Suprapubic skin (tissue), 3 donors: ENCODE measurements around the gene KCNB1.

ENCODE experiments used
- POLR2A ChIP-seq, 2 donors: fragments of 450-650 bp; IDR thresholded peaks; one replicate each; pipeline ENCODE4 v1.6.1; 2017; ENCODE audit warnings: antibody characterized with exemption in 2 of 2, mild to moderate bottlenecking in 2 of 2, moderate library complexity in 2 of 2
- TF ChIP-seq, protein P1 (sequence below), 2 donors: fragments of 200-600 bp in 1 of 2; fragments of 450-650 bp in 1 of 2; sonication (generic) in 1 of 2; IDR thresholded peaks; one replicate each; pipeline ENCODE4 v1.5.1; 2016 to 2019; ENCODE audit warnings: antibody characterized with exemption in 2 of 2, mild to moderate bottlenecking in 1 of 2, moderate library complexity in 1 of 2

DNA sequence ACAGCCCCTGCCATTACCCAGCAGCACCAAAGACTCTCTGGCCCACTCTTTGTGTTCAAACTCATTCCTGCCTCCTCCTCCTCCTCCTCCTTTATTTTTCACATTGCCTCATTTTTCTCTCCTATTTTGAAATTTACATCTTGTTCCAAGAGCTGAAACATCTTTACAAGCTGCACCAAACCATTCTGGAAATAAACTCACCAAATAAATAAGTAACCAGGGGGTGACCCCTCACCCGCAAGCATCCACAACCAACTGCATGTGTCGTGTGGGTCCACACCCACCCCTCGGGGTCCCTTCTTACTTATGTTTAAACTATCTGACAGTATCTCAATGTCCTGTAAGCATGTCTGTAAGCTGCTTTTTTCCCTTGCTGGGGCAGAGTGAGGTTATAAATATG lies 1.4 kb downstream of the KCNB1 start:
- TF ChIP-seq, protein P1, sequence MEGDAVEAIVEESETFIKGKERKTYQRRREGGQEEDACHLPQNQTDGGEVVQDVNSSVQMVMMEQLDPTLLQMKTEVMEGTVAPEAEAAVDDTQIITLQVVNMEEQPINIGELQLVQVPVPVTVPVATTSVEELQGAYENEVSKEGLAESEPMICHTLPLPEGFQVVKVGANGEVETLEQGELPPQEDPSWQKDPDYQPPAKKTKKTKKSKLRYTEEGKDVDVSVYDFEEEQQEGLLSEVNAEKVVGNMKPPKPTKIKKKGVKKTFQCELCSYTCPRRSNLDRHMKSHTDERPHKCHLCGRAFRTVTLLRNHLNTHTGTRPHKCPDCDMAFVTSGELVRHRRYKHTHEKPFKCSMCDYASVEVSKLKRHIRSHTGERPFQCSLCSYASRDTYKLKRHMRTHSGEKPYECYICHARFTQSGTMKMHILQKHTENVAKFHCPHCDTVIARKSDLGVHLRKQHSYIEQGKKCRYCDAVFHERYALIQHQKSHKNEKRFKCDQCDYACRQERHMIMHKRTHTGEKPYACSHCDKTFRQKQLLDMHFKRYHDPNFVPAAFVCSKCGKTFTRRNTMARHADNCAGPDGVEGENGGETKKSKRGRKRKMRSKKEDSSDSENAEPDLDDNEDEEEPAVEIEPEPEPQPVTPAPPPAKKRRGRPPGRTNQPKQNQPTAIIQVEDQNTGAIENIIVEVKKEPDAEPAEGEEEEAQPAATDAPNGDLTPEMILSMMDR (IDR thresholded peaks at IDR 0.05): no peak
- TF ChIP-seq POLR2A (IDR thresholded peaks at IDR 0.05): no peak
